ENCODE results near the gene XRCC5.
"Not testable (repeated sequence)": the region's sequence is repeated elsewhere in the genome, so short reads cannot be mapped to it uniquely, and the experiment has no call there.

The XRCC5 gene

GRCh38 chr2:216195565-216196029 lies 86.4 kb downstream of the XRCC5 start:
- DNase-seq (peak; percentile 16), ATAC-seq (peak; percentile 94)

GRCh38 chr2:216201692-216202306 lies 92.7 kb downstream of the XRCC5 start:
- ATAC-seq (no peak), DNase-seq (no peak)

- DNase-seq (no peak), ATAC-seq (no peak)
Observed at GRCh38 chr2:216202626-216203250, 93.6 kb downstream of the XRCC5 start.

- DNase-seq (no peak), ATAC-seq (no peak)
Observed at GRCh38 chr2:216205486-216205885, 96.3 kb downstream of the XRCC5 start.

GRCh38 chr2:216206041-216206703 lies 97.0 kb downstream of the XRCC5 start:
- ATAC-seq (peak; percentile 96), DNase-seq (no peak)

GRCh38 chr2:216206821-216207220 lies 97.7 kb downstream of the XRCC5 start:
- no peak for DNase-seq
- peak; percentile 60 for ATAC-seq

GRCh38 chr2:216208661-216209060 lies 99.5 kb downstream of the XRCC5 start:
- ATAC-seq, DNase-seq: not testable (repeated sequence)

- DNase-seq (no peak), ATAC-seq (no peak)
Observed at GRCh38 chr2:216210701-216211540, 101.8 kb downstream of the XRCC5 start.

GRCh38 chr2:216211614-216212145 lies 102.5 kb downstream of the XRCC5 start:
- no peak for ATAC-seq
- DNase-seq, result no peak

- DNase-seq (no peak), ATAC-seq (no peak)
Observed at GRCh38 chr2:216214768-216215167, 105.6 kb downstream of the XRCC5 start.

- ATAC-seq (no peak), DNase-seq (no peak)
Observed at GRCh38 chr2:216215658-216216390, 106.7 kb downstream of the XRCC5 start.

- peak; percentile 73 for ATAC-seq
- no peak for DNase-seq
Observed at GRCh38 chr2:216216951-216217903, 108.1 kb downstream of the XRCC5 start.

GRCh38 chr2:216217904-216218260 lies 108.7 kb downstream of the XRCC5 start:
- DNase-seq (no peak), ATAC-seq (no peak)

- DNase-seq (no peak), ATAC-seq (no peak)
Observed at GRCh38 chr2:216219861-216220260, 110.7 kb downstream of the XRCC5 start.

GRCh38 chr2:216220976-216221375 lies 111.8 kb downstream of the XRCC5 start:
- ATAC-seq (no peak), DNase-seq (no peak)

GRCh38 chr2:216221811-216222210 lies 112.7 kb downstream of the XRCC5 start:
- ATAC-seq (no peak), DNase-seq (no peak)

- DNase-seq, result no peak
- ATAC-seq, result peak; percentile 62
Observed at GRCh38 chr2:216222650-216223352, 113.7 kb downstream of the XRCC5 start.

- DNase-seq, result no peak
- ATAC-seq, result no peak
Observed at GRCh38 chr2:216224388-216224787, 115.2 kb downstream of the XRCC5 start.

- DNase-seq (no peak), ATAC-seq (no peak)
Observed at GRCh38 chr2:216229277-216229914, 120.2 kb downstream of the XRCC5 start.
